ENCODE results near the gene ADAP1. TPM values are rescaled to one million over a fixed set of nuclear protein-coding genes. Genes with fewer than 3 reads are reported as not detected.
A peak's percentile ranks its signal among the peaks of the same experiment; 100 is the strongest.

Gene ADAP1
- total and polyA plus RNA-seq, 8 donors: 2.2 to 169 (median 22.6) TPM

- Histone ChIP-seq H3K36me3 (peaks cover 0 to 14% (median 9%) of the 10 kb centered on the region in 4 donors), H3K4me1 (peaks cover 4 to 55% (median 40%) of the 10 kb centered on the region in 4 donors), H3K27me3 (no peaks in the 10 kb centered on the region), H3K27ac (no peak overlapping the region), H3K4me3 (no peak overlapping the region), H3K9me3 (no peaks in the 10 kb centered on the region)
- WGBS, 5 donors: 87 to 95% (median 90%) methylated on average over 14 to 21 of the region's 21 CpGs
- DNase-seq: no peak
- intact Hi-C loops (cut with DNase I; ENCODE audit: low total_unique reads): no loop called here
- TF ChIP-seq EP300 (IDR thresholded peaks at IDR 0.05) (no peak), POLR2AphosphoS5 (IDR thresholded peaks at IDR 0.05) (no peak), POLR2A (IDR thresholded peaks at IDR 0.05) (no peak)
- TF ChIP-seq, protein P1, sequence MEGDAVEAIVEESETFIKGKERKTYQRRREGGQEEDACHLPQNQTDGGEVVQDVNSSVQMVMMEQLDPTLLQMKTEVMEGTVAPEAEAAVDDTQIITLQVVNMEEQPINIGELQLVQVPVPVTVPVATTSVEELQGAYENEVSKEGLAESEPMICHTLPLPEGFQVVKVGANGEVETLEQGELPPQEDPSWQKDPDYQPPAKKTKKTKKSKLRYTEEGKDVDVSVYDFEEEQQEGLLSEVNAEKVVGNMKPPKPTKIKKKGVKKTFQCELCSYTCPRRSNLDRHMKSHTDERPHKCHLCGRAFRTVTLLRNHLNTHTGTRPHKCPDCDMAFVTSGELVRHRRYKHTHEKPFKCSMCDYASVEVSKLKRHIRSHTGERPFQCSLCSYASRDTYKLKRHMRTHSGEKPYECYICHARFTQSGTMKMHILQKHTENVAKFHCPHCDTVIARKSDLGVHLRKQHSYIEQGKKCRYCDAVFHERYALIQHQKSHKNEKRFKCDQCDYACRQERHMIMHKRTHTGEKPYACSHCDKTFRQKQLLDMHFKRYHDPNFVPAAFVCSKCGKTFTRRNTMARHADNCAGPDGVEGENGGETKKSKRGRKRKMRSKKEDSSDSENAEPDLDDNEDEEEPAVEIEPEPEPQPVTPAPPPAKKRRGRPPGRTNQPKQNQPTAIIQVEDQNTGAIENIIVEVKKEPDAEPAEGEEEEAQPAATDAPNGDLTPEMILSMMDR (IDR thresholded peaks at IDR 0.05): no peak
These were observed 35.9 kb downstream of the ADAP1 start for GRCh38 chr7:918441-919113.

- H3K4me3 ChIP-seq: no peak overlapping the region
- H3K27ac ChIP-seq: no peak overlapping the region
- TF ChIP-seq, protein P1 (IDR thresholded peaks at IDR 0.05): no peak
- TF ChIP-seq EP300 (IDR thresholded peaks at IDR 0.05): no peak
- no peak for TF ChIP-seq POLR2A (IDR thresholded peaks at IDR 0.05)
- no peak for TF ChIP-seq POLR2AphosphoS5 (IDR thresholded peaks at IDR 0.05)
- DNase-seq: no peak
- 85 to 97% (median 95%) methylated on average over 9 of the region's 9 CpGs for WGBS, 5 donors
- H3K36me3 ChIP-seq: peaks cover 0 to 14% (median 9%) of the 10 kb centered on the region in 4 donors
- peaks cover 4 to 53% (median 38%) of the 10 kb centered on the region in 4 donors for H3K4me1 ChIP-seq
- H3K9me3 ChIP-seq: no peaks in the 10 kb centered on the region
- no peaks in the 10 kb centered on the region for H3K27me3 ChIP-seq
- intact Hi-C loops (cut with DNase I; ENCODE audit: low total_unique reads): no loop called here
These were observed 36.4 kb downstream of the ADAP1 start for GRCh38 chr7:918118-918425.

DNA sequence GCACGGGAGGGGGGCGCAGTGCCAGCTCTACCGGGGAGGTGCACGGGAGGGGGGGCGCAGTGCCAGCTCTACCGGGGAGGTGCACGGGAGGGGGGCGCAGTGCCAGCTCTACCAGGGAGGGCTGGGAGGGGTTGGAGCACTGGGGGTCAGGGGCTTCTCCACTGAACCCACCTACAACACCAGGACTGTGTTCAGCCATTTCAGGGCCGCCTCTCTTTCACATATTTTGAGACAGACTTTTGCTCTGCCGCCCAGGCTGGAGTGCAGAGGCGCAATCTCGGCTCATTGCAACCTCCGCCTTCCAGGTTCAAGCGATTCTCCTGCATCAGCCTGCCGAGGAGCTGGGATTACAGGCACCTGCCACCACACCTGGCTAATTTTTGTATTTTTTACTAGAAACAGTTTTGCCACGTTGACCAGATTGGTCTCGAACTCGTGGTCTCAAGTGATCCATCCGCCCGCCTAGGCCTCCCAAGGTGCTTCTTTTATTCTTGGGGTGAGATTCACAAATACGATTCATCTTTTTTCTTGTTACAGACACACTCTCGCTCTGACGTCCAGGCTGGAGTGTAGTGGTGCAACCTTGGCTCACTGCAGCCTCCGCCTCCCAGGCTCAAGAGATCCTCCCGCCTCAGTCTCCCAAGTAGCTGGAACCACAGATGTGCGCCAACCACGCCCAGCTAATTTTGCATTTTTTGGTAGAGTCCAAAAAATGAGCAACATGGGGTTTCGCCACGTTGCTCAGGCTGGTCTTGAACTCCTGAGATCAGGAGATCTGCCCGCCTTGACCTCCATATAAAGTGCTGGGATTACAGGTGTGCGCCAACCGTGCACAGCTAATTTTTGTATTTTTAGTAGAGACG is 37.0 kb downstream of the ADAP1 start:
- WGBS, 5 donors: 71 to 79% (median 75%) methylated on average over 25 to 31 of the region's 33 CpGs
- peaks cover 0 to 14% (median 9%) of the 10 kb centered on the region in 4 donors for H3K36me3 ChIP-seq
- no peak overlapping the region for H3K27ac ChIP-seq
- H3K9me3 ChIP-seq: no peaks in the 10 kb centered on the region
- H3K4me3 ChIP-seq: no peak overlapping the region
- TF ChIP-seq POLR2AphosphoS5 (IDR thresholded peaks at IDR 0.05): no peak
- no peak for DNase-seq
- H3K4me1 ChIP-seq: peaks cover 4 to 47% (median 35%) of the 10 kb centered on the region in 4 donors
- no peaks in the 10 kb centered on the region for H3K27me3 ChIP-seq
- intact Hi-C loops (cut with DNase I; ENCODE audit: low total_unique reads): no loop called here

GRCh38 chr7:916291-916941 is 38.1 kb downstream of the ADAP1 start:
- peaks cover 0 to 14% (median 9%) of the 10 kb centered on the region in 4 donors for H3K36me3 ChIP-seq
- no peak for TF ChIP-seq POLR2A (IDR thresholded peaks at IDR 0.05)
- intact Hi-C loops (cut with DNase I; ENCODE audit: low total_unique reads): no loop called here
- DNase-seq: peak in 1 of 2 donors; percentile 64
- 33 to 50% (median 38%) methylated on average over 10 to 17 of the region's 17 CpGs for WGBS, 5 donors
- no peaks in the 10 kb centered on the region for H3K27me3 ChIP-seq
- H3K9me3 ChIP-seq: no peaks in the 10 kb centered on the region
- H3K4me1 ChIP-seq: peaks cover 4 to 37% (median 26%) of the 10 kb centered on the region in 4 donors
- no peak overlapping the region for H3K4me3 ChIP-seq
- no peak overlapping the region for H3K27ac ChIP-seq
